Osteocyte (in vitro differentiated cells): ENCODE data around the gene TMEM109. TPM values are rescaled to one million over a fixed set of nuclear protein-coding genes. Genes with fewer than 3 reads are reported as not detected.

Experiments used
- DNase-seq: peaks from one replicate; pipeline ENCODE4 v3.0.0; 2021; ENCODE audit warnings: mixed read lengths; ENCODE audit not compliant: unreplicated experiment; ENCODE audit errors: extremely low spot score
- H3K27ac Mint-ChIP-seq: one replicate; pipeline ENCODE4 v1.8.0; 2021; ENCODE audit warnings: mild to moderate bottlenecking, mixed read lengths; ENCODE audit not compliant: unreplicated experiment
- H3K27me3 Mint-ChIP-seq: one replicate; pipeline ENCODE4 v1.8.0; 2021; ENCODE audit warnings: mixed read lengths; ENCODE audit not compliant: unreplicated experiment
- H3K36me3 Mint-ChIP-seq: one replicate; pipeline ENCODE4 v1.8.0; 2021; ENCODE audit warnings: mixed read lengths; ENCODE audit not compliant: unreplicated experiment
- H3K4me1 Mint-ChIP-seq: one replicate; pipeline ENCODE4 v1.8.0; 2021; ENCODE audit warnings: mixed read lengths; ENCODE audit not compliant: unreplicated experiment
- H3K4me3 Mint-ChIP-seq: one replicate; pipeline ENCODE4 v1.8.0; 2021; ENCODE audit warnings: mild to moderate bottlenecking, moderate library complexity, mixed read lengths; ENCODE audit not compliant: unreplicated experiment
- H3K9me3 Mint-ChIP-seq: one replicate; pipeline ENCODE4 v1.8.0; 2021; ENCODE audit warnings: mixed read lengths; ENCODE audit not compliant: unreplicated experiment
- CTCF ChIP-seq: fragments of 200-600 bp; sonication (generic); IDR thresholded peaks from 2 replicates; pipeline ENCODE4 v1.5.0; 2021; ENCODE audit warnings: antibody characterized with exemption, mild to moderate bottlenecking, moderate library complexity
- total RNA-seq: library from RNA; stranded (reverse); gene quantifications from 2 replicates; pipeline ENCODE4 v1.2.1, GENCODE V29; 2021

TMEM109 gene
- total RNA-seq, 1 donor from 2014 or later: 152 TPM

GRCh38 chr11:60912851-60913528 is 968 bp upstream of the TMEM109 start:
- peaks cover 18% of the 10 kb centered on the region for H3K27me3 Mint-ChIP-seq
- TF ChIP-seq CTCF: no peak
- H3K4me3 Mint-ChIP-seq: peak overlapping the region; percentile 100
- H3K27ac Mint-ChIP-seq: peak overlapping the region; percentile 98
- no peaks in the 10 kb centered on the region for H3K9me3 Mint-ChIP-seq
- H3K36me3 Mint-ChIP-seq: peaks cover 4% of the 10 kb centered on the region
- DNase-seq: no peak
- H3K4me1 Mint-ChIP-seq: peaks cover 40% of the 10 kb centered on the region

- no peaks in the 10 kb centered on the region for H3K9me3 Mint-ChIP-seq
- no peak for TF ChIP-seq CTCF
- peak overlapping the region; percentile 95 for H3K27ac Mint-ChIP-seq
- H3K27me3 Mint-ChIP-seq: peaks cover under 1% of the 10 kb centered on the region
- DNase-seq: no peak
- H3K36me3 Mint-ChIP-seq: peaks cover 4% of the 10 kb centered on the region
- H3K4me3 Mint-ChIP-seq: peak overlapping the region; percentile 100
- peaks cover 47% of the 10 kb centered on the region for H3K4me1 Mint-ChIP-seq
Measured at GRCh38 chr11:60914633-60915247, 782 bp downstream of the TMEM109 start.

GRCh38 chr11:60915248-60915914 is 1.4 kb downstream of the TMEM109 start:
- Mint-ChIP-seq H3K36me3 (peaks cover 5% of the 10 kb centered on the region), H3K4me3 (peak overlapping the region; percentile 100), H3K27me3 (no peaks in the 10 kb centered on the region), H3K4me1 (peaks cover 47% of the 10 kb centered on the region), H3K27ac (peak overlapping the region; percentile 95), H3K9me3 (no peaks in the 10 kb centered on the region)
- no peak for DNase-seq
- peak; percentile 53 for TF ChIP-seq CTCF

- Mint-ChIP-seq H3K36me3 (peaks cover 13% of the 10 kb centered on the region), H3K4me1 (peaks cover 46% of the 10 kb centered on the region), H3K4me3 (peak overlapping the region; percentile 19), H3K27ac (peak overlapping the region; percentile 35), H3K27me3 (no peaks in the 10 kb centered on the region), H3K9me3 (no peaks in the 10 kb centered on the region)
- no peak for TF ChIP-seq CTCF
- DNase-seq: no peak
Measured at GRCh38 chr11:60916669-60917206, 2.8 kb downstream of the TMEM109 start.

GRCh38 chr11:60917267-60917666 is 3.3 kb downstream of the TMEM109 start:
- Mint-ChIP-seq H3K27me3 (no peaks in the 10 kb centered on the region), H3K4me3 (peak overlapping the region; percentile 19), H3K36me3 (peaks cover 15% of the 10 kb centered on the region), H3K4me1 (peaks cover 41% of the 10 kb centered on the region), H3K9me3 (no peaks in the 10 kb centered on the region), H3K27ac (peak overlapping the region; percentile 35)
- DNase-seq: no peak
- no peak for TF ChIP-seq CTCF
